Hepatocyte (in vitro differentiated cells): ENCODE data around the gene NXT1. TPM values are rescaled to one million over a fixed set of nuclear protein-coding genes. Genes with fewer than 3 reads are reported as not detected.

ENCODE experiments used
- DNase-seq: peaks from one replicate; pipeline ENCODE4 v3.0.0-alpha.2; 2016; ENCODE audit warnings: low spot score
- H2AFZ ChIP-seq: fragments of 200-600 bp; sonication (generic); 2 replicates; pipeline ENCODE4 v1.6.0; 2016; ENCODE audit warnings: antibody characterized with exemption, mild to moderate bottlenecking
- H3K27ac ChIP-seq: fragments of 200-600 bp; sonication (generic); 2 replicates; pipeline ENCODE4 v1.5.1; 2016; ENCODE audit warnings: mild to moderate bottlenecking
- H3K27me3 ChIP-seq: fragments of 200-600 bp; sonication (generic); 2 replicates; pipeline ENCODE4 v1.6.1; 2016
- H3K36me3 ChIP-seq: fragments of 200-600 bp; sonication (generic); replicated peaks from 2 replicates; pipeline ENCODE4 v1.5.1; 2016; ENCODE audit warnings: low read depth; ENCODE audit not compliant: insufficient read depth
- H3K4me1 ChIP-seq: fragments of 200-600 bp; sonication (generic); 2 replicates; pipeline ENCODE4 v1.5.1; 2016; ENCODE audit warnings: mild to moderate bottlenecking, moderate library complexity; ENCODE audit not compliant: insufficient read depth
- H3K4me2 ChIP-seq: fragments of 200-600 bp; sonication (generic); 2 replicates; pipeline ENCODE4 v1.6.0; 2016
- H3K4me3 ChIP-seq: fragments of 200-600 bp; sonication (generic); 2 replicates; pipeline ENCODE4 v1.5.1; 2016; ENCODE audit warnings: mild to moderate bottlenecking
- H3K79me2 ChIP-seq: fragments of 200-600 bp; sonication (generic); 2 replicates; pipeline ENCODE4 v1.6.0; 2017; ENCODE audit warnings: mild to moderate bottlenecking
- H3K9me2 ChIP-seq: fragments of 200-600 bp; sonication (generic); replicated peaks from 2 replicates; pipeline ENCODE4 v1.6.0; 2017; ENCODE audit warnings: mild to moderate bottlenecking; ENCODE audit not compliant: insufficient read depth
- H3K9me3 ChIP-seq: fragments of 200-600 bp; sonication (generic); 2 replicates; pipeline ENCODE4 v1.5.1; 2016; ENCODE audit warnings: low read depth, mild to moderate bottlenecking
- H4K20me1 ChIP-seq: fragments of 200-600 bp; sonication (generic); 2 replicates; pipeline ENCODE4 v1.6.0; 2016; ENCODE audit warnings: mild to moderate bottlenecking; ENCODE audit not compliant: insufficient read depth, poor library complexity, severe bottlenecking
- CTCF ChIP-seq: fragments of 200-600 bp; sonication (generic); IDR thresholded peaks from 2 replicates; pipeline ENCODE4 v1.5.1; 2016; ENCODE audit warnings: antibody characterized with exemption, mild to moderate bottlenecking; ENCODE audit not compliant: poor library complexity
- EZH2 ChIP-seq: fragments of 200-600 bp; sonication (generic); IDR thresholded peaks from 2 replicates; pipeline ENCODE4 v1.6.1; 2016; ENCODE audit warnings: antibody characterized with exemption, mild to moderate bottlenecking, borderline replicate concordance
- EZH2phosphoT487 ChIP-seq: fragments of 200-600 bp; sonication (generic); IDR thresholded peaks from one replicate; pipeline ENCODE4 v1.6.1; 2018; ENCODE audit warnings: antibody characterized with exemption, mild to moderate bottlenecking, low read depth, moderate library complexity; ENCODE audit not compliant: unreplicated experiment, severe bottlenecking
- WGBS: methylation state at CpG from one replicate; pipeline ENCODE4 v1.1.6; 2016; ENCODE audit warnings: low lambda C conversion rate; ENCODE audit errors: missing lambda C conversion rate; 5-methylcytosine and 5-hydroxymethylcytosine counted together
- polyA plus RNA-seq: library from polyadenylated mRNA; unstranded; fragments of >200 nt; fragmentation: Nextera tagmentation; extraction: Ambion mirVana; gene quantifications from 2 replicates; pipeline ENCODE4 v1.2.1, GENCODE V29; 2016
- total RNA-seq: library from RNA; depleted of rRNA; stranded (reverse); fragments of >200 nt; gene quantifications from 2 replicates; pipeline ENCODE4 v1.2.3, GENCODE V29; 2014

The NXT1 gene
- total and polyA plus RNA-seq, 2 experiments from 2014 or later = 29.7 to 36.3 TPM

GRCh38 chr20:23360531-23360930, 9.9 kb downstream of the NXT1 start:
- no peak for DNase-seq
- H3K36me3 ChIP-seq = no peaks in the 10 kb centered on the region
- 82% methylated on average over 1 of the region's 1 CpG for WGBS
- H3K79me2 ChIP-seq = peaks cover 30% of the 10 kb centered on the region
- H3K4me3 ChIP-seq = no peak overlapping the region
- peak overlapping the region; percentile 98 for H3K27ac ChIP-seq
- no peak overlapping the region for H2AFZ ChIP-seq
- no peaks in the 10 kb centered on the region for H3K9me3 ChIP-seq
- H3K4me2 ChIP-seq = peak overlapping the region; percentile 76
- H3K9me2 ChIP-seq = no peaks in the 10 kb centered on the region
- peaks cover 6% of the 10 kb centered on the region for H4K20me1 ChIP-seq
- no peak for TF ChIP-seq EZH2
- TF ChIP-seq CTCF = no peak
- no peak for TF ChIP-seq EZH2phosphoT487
- H3K27me3 ChIP-seq = no peaks in the 10 kb centered on the region
- H3K4me1 ChIP-seq = peaks cover 28% of the 10 kb centered on the region

DNA sequence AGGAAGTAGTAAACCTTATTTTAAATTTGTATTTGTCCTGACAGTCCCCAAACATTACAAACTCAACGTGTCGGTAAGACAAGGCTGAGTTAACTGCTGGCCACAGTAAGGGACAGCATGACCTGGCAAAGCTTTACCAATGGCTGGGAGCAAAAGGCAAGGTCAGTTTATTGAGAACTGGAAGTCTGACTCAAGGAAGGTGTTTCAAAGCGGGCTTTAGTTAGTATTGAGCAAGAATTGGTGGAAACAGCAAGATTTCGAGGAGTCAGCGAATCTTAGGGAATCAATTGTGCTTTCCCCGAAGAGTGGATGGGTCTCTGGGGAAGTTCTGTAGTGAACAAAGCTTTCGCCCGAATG, 10.5 kb downstream of the NXT1 start:
- DNase-seq = peak; percentile 58
- Histone ChIP-seq H3K79me2 (peaks cover 36% of the 10 kb centered on the region), H3K4me1 (peaks cover 28% of the 10 kb centered on the region), H3K4me3 (peak overlapping the region; percentile 21), H4K20me1 (peaks cover 6% of the 10 kb centered on the region), H3K36me3 (no peaks in the 10 kb centered on the region), H3K9me2 (no peaks in the 10 kb centered on the region), H3K4me2 (peak overlapping the region; percentile 76), H3K27ac (peak overlapping the region; percentile 98), H3K27me3 (no peaks in the 10 kb centered on the region), H3K9me3 (no peaks in the 10 kb centered on the region), H2AFZ (peak overlapping the region; percentile 22)
- 8% methylated on average over 8 of the region's 8 CpGs for WGBS
- TF ChIP-seq EZH2 (no peak), EZH2phosphoT487 (no peak), CTCF (no peak)

GRCh38 chr20:23361476-23362391, 11.1 kb downstream of the NXT1 start, which contains the start of gene GZF1:
Gene GZF1, plus strand, starts transcription at chr20:23362182. Its CDS starts 2,202 bp downstream, at chr20:23364384.
- H3K27me3 ChIP-seq = no peaks in the 10 kb centered on the region
- DNase-seq = peak; percentile 99
- H3K9me3 ChIP-seq = no peaks in the 10 kb centered on the region
- H3K79me2 ChIP-seq = peaks cover 41% of the 10 kb centered on the region
- H3K4me2 ChIP-seq = peak within 1 kb of the TSS; percentile 92
- peaks cover 28% of the 10 kb centered on the region for H3K4me1 ChIP-seq
- WGBS = under 1% methylated on average over 77 of the region's 114 CpGs
- peak within 1 kb of the TSS; percentile 98 for H3K27ac ChIP-seq
- H2AFZ ChIP-seq = peak within 1 kb of the TSS; percentile 30
- H3K4me3 ChIP-seq = peak within 1 kb of the TSS; percentile 57
- peaks cover 8% of the 10 kb centered on the region for H4K20me1 ChIP-seq
- H3K9me2 ChIP-seq = no peaks in the 10 kb centered on the region
- H3K36me3 ChIP-seq = no peaks in the 10 kb centered on the region
- TF ChIP-seq CTCF (peak; percentile 9), EZH2phosphoT487 (no peak)
